ENCODE measurements around the gene TMEM134.
"Not testable (repeated sequence)": the region's sequence is repeated elsewhere in the genome, so short reads cannot be mapped to it uniquely, and the experiment has no call there.

TMEM134 gene

GRCh38 chr11:67468759-67469507 is at the start of gene TMEM134:
TMEM134 (minus strand) TSS chr11:67469251; CDS start chr11:67469192, 59 bp downstream.
- intact Hi-C loops (cut with DNase I): loop anchor here (2.0 to 5.0 kb wide), 2 partner anchors 14 to 67 kb away; partner anchors contain the start of genes AIP, PPP1CA and TBC1D10C
- DNase-seq: peak; percentile 85 to 99 (median 96)

GRCh38 chr11:67517784-67518552 is 48.9 kb upstream of the TMEM134 start:
- no peak for DNase-seq
- intact Hi-C loops (cut with DNase I): loop anchor here (10.0 kb wide), 1 partner anchor 67 kb away; the partner anchor contains the start of gene GSTP1

- intact Hi-C loops (cut with DNase I): loop anchor here (10.0 kb wide), 1 partner anchor 68 kb away; the partner anchor contains the start of gene GSTP1
- DNase-seq: no peak
These were observed 47.8 kb upstream of the TMEM134 start for GRCh38 chr11:67516806-67517205.

- intact Hi-C loops (cut with DNase I): loop anchor here (10.0 kb wide), 1 partner anchor 71 kb away; the partner anchor contains the start of gene GSTP1
- no peak for DNase-seq
These were observed 45.1 kb upstream of the TMEM134 start for GRCh38 chr11:67514116-67514515.

- intact Hi-C loops (cut with DNase I): loop anchor here (10.0 kb wide), 1 partner anchor 73 kb away; the partner anchor contains the start of gene GSTP1
- not testable (repeated sequence) for DNase-seq
These were observed 42.5 kb upstream of the TMEM134 start for GRCh38 chr11:67511558-67511957.

- no peak for DNase-seq
- intact Hi-C loops (cut with DNase I): loop anchor here (10.0 kb wide), 1 partner anchor 75 kb away; the partner anchor contains the start of gene GSTP1
These were observed 40.9 kb upstream of the TMEM134 start for GRCh38 chr11:67510023-67510345.

- intact Hi-C loops (cut with DNase I): loop anchor here (5.0 kb wide), 1 partner anchor 116 kb away; the partner anchor contains the start of gene RAD9A
- peak; percentile 93 to 99 (median 97) for DNase-seq
These were observed 39.6 kb upstream of the TMEM134 start for GRCh38 chr11:67508486-67509121.

- intact Hi-C loops (cut with DNase I): loop anchor here (5.0 kb wide), 1 partner anchor 116 kb away; the partner anchor contains the start of gene RAD9A
These were observed 38.9 kb upstream of the TMEM134 start, which contains the start of gene CDK2AP2 for GRCh38 chr11:67507864-67508485. CDK2AP2 (minus strand) TSS chr11:67508162; CDS start chr11:67508082, 80 bp downstream.

GRCh38 chr11:67507242-67507863 is 38.3 kb upstream of the TMEM134 start:
- intact Hi-C loops (cut with DNase I): loop anchor here (5.0 kb wide), 1 partner anchor 115 kb away; the partner anchor contains the start of gene RAD9A
- DNase-seq: peak in 8 of 42 donors; percentile 13 to 81 (median 52)

More at GRCh38 chr11:67507864-67508485, 38.9 kb upstream of the TMEM134 start, which contains the start of gene CDK2AP2:
- peak; percentile 98 to 100 (median 99) for DNase-seq

GRCh38 chr11:67506426-67507051 is 37.5 kb upstream of the TMEM134 start:
- intact Hi-C loops (cut with DNase I): loop anchor here (5.0 kb wide), 1 partner anchor 114 kb away; the partner anchor contains the start of gene RAD9A
- DNase-seq: no peak

GRCh38 chr11:67505605-67506396 is 36.8 kb upstream of the TMEM134 start:
- intact Hi-C loops (cut with DNase I): loop anchor here (5.0 kb wide), 1 partner anchor 114 kb away; the partner anchor contains the start of gene RAD9A
- peak; percentile 60 to 91 (median 84) for DNase-seq

- DNase-seq: peak in 37 of 42 donors; percentile 27 to 78 (median 56)
- intact Hi-C loops (cut with DNase I): loop anchor here (5.0 kb wide), 1 partner anchor 113 kb away; the partner anchor contains the start of gene RAD9A
These were observed 36.0 kb upstream of the TMEM134 start, which contains the start of gene PITPNM1 for GRCh38 chr11:67504950-67505581. PITPNM1 (minus strand) TSS chr11:67505363; CDS start chr11:67504180, 1,183 bp downstream.

GRCh38 chr11:67504005-67504949 is 35.2 kb upstream of the TMEM134 start:
- peak in 16 of 42 donors; percentile 11 to 59 (median 35) for DNase-seq
- intact Hi-C loops (cut with DNase I): no loop called here

GRCh38 chr11:67503119-67504004 is 34.3 kb upstream of the TMEM134 start:
- intact Hi-C loops (cut with DNase I): no loop called here
- no peak for DNase-seq

Data from head of caudate nucleus (tissue), 42 donors.